ENCODE data around the gene SH3RF2.

SH3RF2 gene

GRCh38 chr5:146076455-146076854, 140.1 kb downstream of the SH3RF2 start (continued):
- TF ChIP-seq PRDM10 (tag by site-specific recombination; IDR thresholded peaks at IDR 0.05) (no peak), ZBTB7A (tag by site-specific recombination; IDR thresholded peaks at IDR 0.05; ENCODE audit: low read depth) (no peak), ZNF510 (tag by site-specific recombination; IDR thresholded peaks at IDR 0.05; ENCODE audit: insufficient replicate concordance) (no peak), ZNF2 (tag by site-specific recombination; IDR thresholded peaks at IDR 0.05) (no peak), ZNF335 (tag by site-specific recombination; conservative IDR thresholded peaks at IDR 0.05) (no peak), OSR2 (tag by site-specific recombination; IDR thresholded peaks at IDR 0.05) (no peak), ZNF223 (tag by site-specific recombination; IDR thresholded peaks at IDR 0.05) (no peak), ZNF214 (tag by site-specific recombination; IDR thresholded peaks at IDR 0.05; ENCODE audit: borderline replicate concordance) (no peak), ZNF558 (tag by site-specific recombination; IDR thresholded peaks at IDR 0.05) (no peak), WT1 (tag by site-specific recombination; IDR thresholded peaks at IDR 0.05) (no peak)
- TF ChIP-seq, protein P1, sequence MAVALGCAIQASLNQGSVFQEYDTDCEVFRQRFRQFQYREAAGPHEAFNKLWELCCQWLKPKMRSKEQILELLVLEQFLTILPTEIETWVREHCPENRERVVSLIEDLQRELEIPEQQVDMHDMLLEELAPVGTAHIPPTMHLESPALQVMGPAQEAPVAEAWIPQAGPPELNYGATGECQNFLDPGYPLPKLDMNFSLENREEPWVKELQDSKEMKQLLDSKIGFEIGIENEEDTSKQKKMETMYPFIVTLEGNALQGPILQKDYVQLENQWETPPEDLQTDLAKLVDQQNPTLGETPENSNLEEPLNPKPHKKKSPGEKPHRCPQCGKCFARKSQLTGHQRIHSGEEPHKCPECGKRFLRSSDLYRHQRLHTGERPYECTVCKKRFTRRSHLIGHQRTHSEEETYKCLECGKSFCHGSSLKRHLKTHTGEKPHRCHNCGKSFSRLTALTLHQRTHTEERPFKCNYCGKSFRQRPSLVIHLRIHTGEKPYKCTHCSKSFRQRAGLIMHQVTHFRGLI (tag by site-specific recombination; IDR thresholded peaks at IDR 0.05): no peak

GRCh38 chr5:146078566-146078965, 142.2 kb downstream of the SH3RF2 start:
- Histone ChIP-seq H3K4me3 (ENCODE audit: low read depth, low read length) (no peak overlapping the region), H3K36me3 (ENCODE audit: control insufficient read depth in 2 of 2, insufficient read depth in 1 of 2, low read length in 2 of 2) (no peaks in the 10 kb centered on the region), H3K27ac (ENCODE audit: extremely low read depth, low read depth, low read length) (no peak overlapping the region), H3K4me1 (ENCODE audit: control insufficient read depth, insufficient read depth, low read length) (no peaks in the 10 kb centered on the region), H3K9me3 (ENCODE audit: control insufficient read depth, insufficient read depth, low read depth, low read length) (no peaks in the 10 kb centered on the region)
- ChIA-PET POLR2A (no interaction called here), CTCF (no interaction called here)
- TF ChIP-seq ZNF610 (tag by site-specific recombination; IDR thresholded peaks at IDR 0.05; ENCODE audit: borderline replicate concordance): no peak
- TF ChIP-seq ZNF658 (tag by site-specific recombination; IDR thresholded peaks at IDR 0.05): no peak
- no peak for TF ChIP-seq ZNF202 (tag by site-specific recombination; IDR thresholded peaks at IDR 0.05; ENCODE audit: borderline replicate concordance)
- no peak for TF ChIP-seq ZNF529 (tag by site-specific recombination; IDR thresholded peaks at IDR 0.05; ENCODE audit: insufficient replicate concordance)
- no peak for TF ChIP-seq EGR2 (tag by site-specific recombination; IDR thresholded peaks at IDR 0.05; ENCODE audit: low read depth)
- TF ChIP-seq ZNF184 (tag by site-specific recombination; IDR thresholded peaks at IDR 0.05): no peak
- no peak for TF ChIP-seq ZNF239 (tag by site-specific recombination; IDR thresholded peaks at IDR 0.05)
- no peak for TF ChIP-seq SETDB1 (IDR thresholded peaks at IDR 0.05; ENCODE audit: insufficient read length, low read length)
- no peak for TF ChIP-seq GFI1B (tag by site-specific recombination; IDR thresholded peaks at IDR 0.05)
- no peak for TF ChIP-seq ZNF18 (tag by site-specific recombination; IDR thresholded peaks at IDR 0.05)
- no peak for TF ChIP-seq BCL11A (tag by site-specific recombination; IDR thresholded peaks at IDR 0.05; ENCODE audit: low read depth)
- no peak for TF ChIP-seq KLF7 (tag by site-specific recombination; IDR thresholded peaks at IDR 0.05; ENCODE audit: borderline replicate concordance)
- no peak for TF ChIP-seq ZBTB26 (tag by site-specific recombination; optimal IDR thresholded peaks at IDR 0.05)
- TF ChIP-seq, protein P1 (tag by site-specific recombination; IDR thresholded peaks at IDR 0.05): no peak
- TF ChIP-seq GLIS2 (tag by site-specific recombination; IDR thresholded peaks at IDR 0.05): no peak
- TF ChIP-seq ZNF530 (tag by site-specific recombination; IDR thresholded peaks at IDR 0.05; ENCODE audit: low read depth): no peak
- no peak for TF ChIP-seq ZNF571 (tag by site-specific recombination; IDR thresholded peaks at IDR 0.05)
- no peak for TF ChIP-seq ZNF175 (tag by site-specific recombination; IDR thresholded peaks at IDR 0.05)
- no peak for TF ChIP-seq ZNF169 (tag by site-specific recombination; IDR thresholded peaks at IDR 0.05)

All from HEK293 (cell line).